Hypothalamus (tissue), 51 donors: ENCODE results near the gene STK39.

Experiments
- DNase-seq, 51 donors: peaks; one replicate each; lab custom pipeline; 2025; lab: John Stamatoyannopoulos, UW

The STK39 gene

GRCh38 chr2:168165985-168166901 lies 81.2 kb downstream of the STK39 start:
- DNase-seq, result no peak

DNA sequence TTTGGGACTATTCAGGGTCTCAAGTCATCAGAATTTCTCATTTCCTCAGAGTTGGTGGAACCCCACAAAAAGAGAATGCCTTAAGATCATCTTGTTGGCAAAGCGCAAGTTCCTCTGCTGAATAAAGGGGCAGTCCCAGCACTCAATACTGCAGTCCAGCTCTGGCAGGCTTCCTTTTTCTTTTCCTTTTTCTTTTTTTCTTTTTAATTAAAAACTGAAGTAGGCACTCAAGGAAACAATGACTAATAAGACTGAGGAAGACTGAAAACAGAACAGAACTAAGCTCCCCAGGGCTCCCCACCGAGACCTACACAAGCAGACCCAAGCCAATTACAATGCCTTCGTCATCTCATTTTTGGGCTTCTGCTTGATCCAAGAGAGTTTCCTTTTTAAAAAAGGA lies 82.0 kb downstream of the STK39 start:
- no peak for DNase-seq

DNA sequence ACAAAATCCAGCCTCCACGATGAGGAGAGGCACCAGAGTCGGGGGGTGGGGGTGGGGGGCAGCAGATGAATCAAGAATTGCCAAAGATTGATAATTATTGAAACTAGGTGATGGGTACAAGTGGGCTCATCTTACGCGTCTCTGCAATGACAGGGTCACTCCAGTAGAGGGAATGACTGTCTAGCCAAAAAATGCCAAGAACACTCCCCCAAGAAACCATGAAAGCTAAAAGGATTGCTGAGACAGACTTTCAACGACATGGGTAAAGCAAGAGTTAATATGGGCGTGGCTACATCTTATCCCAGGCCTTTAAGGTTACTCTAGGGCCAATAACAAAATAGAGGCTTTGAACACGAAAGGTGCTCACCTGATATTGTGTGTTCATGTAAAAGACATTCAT lies 86.5 kb downstream of the STK39 start:
- no peak for DNase-seq

GRCh38 chr2:168159754-168160585 lies 87.4 kb downstream of the STK39 start:
- no peak for DNase-seq

- DNase-seq, result no peak
These were observed 88.8 kb downstream of the STK39 start for GRCh38 chr2:168158586-168158985.

- no peak for DNase-seq
These were observed 89.5 kb downstream of the STK39 start for GRCh38 chr2:168157926-168158325.

DNA sequence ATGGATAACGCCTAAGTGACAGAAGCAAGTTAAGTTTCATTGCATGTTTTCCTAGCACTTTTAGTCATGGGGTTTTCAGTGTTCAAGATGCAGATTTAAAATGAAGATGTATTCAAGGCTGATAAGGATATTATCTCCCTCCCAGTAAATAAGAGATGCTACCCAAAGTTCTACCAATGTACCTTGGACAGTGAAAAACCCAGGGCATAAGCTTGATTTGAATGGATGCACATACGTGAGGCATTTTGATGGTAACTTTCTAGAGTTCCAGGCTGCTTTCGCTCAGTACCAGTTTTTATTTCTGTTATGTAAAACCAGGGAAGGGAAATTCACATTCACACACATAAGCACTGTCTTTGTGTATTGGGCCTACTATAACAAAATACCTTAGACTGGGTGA lies 90.3 kb downstream of the STK39 start:
- no peak for DNase-seq

- no peak for DNase-seq
These were observed 90.7 kb downstream of the STK39 start for GRCh38 chr2:168156661-168157060.

- DNase-seq, result no peak
These were observed 91.7 kb downstream of the STK39 start for GRCh38 chr2:168155680-168156079.

DNA sequence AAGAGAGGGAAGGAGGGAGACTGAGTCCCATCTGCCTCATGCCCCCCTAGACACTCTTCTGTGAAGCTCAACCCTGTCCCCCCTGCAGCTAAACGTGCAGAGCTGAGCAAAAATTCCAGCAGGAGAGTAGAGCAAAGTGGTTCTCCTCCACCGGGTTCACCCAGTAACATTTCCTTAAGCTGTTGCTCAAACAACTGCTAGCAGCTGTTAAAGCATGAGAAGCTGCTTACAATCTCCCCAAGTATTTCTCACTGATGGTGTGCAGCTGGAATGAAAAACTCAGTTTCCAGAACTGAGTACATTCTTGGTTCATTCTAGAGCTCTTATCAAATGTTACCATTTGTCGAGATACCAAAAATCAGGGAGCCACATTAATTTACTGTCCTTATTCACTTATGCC lies 92.3 kb downstream of the STK39 start:
- no peak for DNase-seq

GRCh38 chr2:168152902-168153530 lies 94.4 kb downstream of the STK39 start:
- DNase-seq, result no peak

DNA sequence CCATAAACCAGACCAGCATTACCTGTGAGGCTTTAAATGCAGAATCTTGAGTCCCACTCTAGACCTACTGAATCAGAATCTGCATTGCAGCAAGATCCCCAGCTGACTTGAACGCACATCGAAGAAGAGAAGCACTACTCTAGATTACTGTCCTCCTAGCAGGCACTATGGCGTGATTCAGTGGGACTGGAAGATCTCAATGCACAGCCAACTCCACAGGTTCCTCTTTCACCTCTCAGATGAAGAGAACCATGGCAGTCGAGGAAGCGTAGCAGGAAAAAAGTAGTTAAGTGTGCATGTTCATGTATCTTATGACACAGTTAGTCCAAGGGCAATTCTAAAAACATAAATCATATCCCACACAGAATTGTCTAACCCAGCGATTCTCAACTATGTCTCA lies 97.4 kb downstream of the STK39 start:
- no peak for DNase-seq

GRCh38 chr2:168149150-168149974 lies 98.0 kb downstream of the STK39 start:
- no peak for DNase-seq

DNA sequence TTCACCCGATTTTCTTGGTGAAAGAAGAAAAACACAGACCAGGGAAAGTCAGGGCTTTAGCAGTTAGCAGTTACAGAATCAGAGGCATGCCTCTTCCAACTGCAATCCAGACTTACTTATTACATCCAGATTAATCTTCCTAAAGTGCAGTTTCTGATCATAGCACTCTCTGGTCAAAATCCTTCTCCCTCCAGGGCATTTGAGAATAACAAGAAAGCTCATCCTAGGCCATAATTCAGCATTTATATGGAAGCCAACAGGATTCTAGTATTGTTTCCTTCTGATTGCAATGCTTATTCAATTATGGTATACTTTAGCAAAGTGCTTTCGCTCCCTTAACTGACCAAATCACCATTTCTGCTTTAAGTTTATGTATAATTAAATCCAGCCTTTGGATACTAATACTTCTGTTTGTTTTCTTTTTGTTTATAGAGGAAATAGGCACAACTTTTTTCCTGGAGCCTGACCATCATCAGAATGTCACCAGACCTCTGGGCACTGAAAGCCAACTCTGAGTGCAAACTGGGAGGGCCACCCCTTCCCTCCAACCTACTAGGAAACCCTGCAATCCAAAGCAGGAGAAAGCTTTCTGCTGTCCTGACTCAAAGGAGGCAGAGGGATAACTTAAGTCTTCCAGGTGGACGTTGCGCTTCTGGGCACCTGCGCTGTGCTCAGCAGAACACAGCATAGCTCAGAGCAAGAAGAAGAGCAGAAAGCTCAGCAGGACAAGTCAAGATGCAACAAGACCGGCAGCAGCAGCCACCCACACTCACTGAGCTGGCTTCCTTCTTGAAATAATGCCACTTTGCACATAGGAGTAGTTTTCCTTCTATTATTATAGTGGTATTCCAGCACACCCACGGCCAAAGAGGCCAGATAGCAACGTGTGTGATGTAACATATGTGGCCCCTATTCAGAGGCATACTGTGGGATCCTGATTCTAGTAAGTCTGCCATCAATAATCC lies 99.3 kb downstream of the STK39 start:
- no peak for DNase-seq

GRCh38 chr2:168146892-168147810 lies 100.2 kb downstream of the STK39 start:
- DNase-seq, result no peak

GRCh38 chr2:168145426-168146310 lies 101.7 kb downstream of the STK39 start:
- no peak for DNase-seq

DNA sequence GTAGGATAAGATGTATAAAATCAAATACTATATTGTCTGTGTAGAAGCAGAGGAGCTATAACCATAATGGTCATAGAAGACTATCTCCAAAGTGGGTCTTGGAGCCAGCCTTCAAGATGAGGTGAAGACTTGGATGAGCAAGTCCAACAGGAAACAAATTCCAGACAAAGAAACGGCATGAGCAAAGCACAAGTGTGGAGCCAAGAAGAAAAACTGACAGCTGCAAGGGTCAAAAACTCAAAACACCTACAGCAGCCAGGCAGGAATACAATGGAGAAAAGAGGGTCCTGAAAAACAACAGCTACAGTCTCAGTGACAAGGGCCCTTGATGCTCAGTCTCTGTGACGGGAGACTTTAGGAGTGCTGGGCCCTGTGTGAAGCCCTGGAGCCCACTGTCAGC lies 102.4 kb downstream of the STK39 start:
- DNase-seq, result no peak
